Ishikawa (cell line): ENCODE results near the gene WASHC2C.

Source experiments
- CEBPB ChIP-seq: IDR thresholded peaks from 2 replicates; pipeline ENCODE4 v1.6.1; 2012
- CREB1 ChIP-seq: IDR thresholded peaks from 2 replicates; pipeline ENCODE4 v1.6.1; 2012; ENCODE audit warnings: low read depth
- EGR1 ChIP-seq: IDR thresholded peaks from 2 replicates; pipeline ENCODE4 v1.6.1; 2012
- EP300 ChIP-seq: IDR thresholded peaks from 2 replicates; pipeline ENCODE4 v1.6.1; 2012; ENCODE audit warnings: borderline replicate concordance
- FOXM1 ChIP-seq: IDR thresholded peaks from 2 replicates; pipeline ENCODE4 v1.6.1; 2012; ENCODE audit warnings: low read depth, borderline replicate concordance
- MAX ChIP-seq: IDR thresholded peaks from 2 replicates; pipeline ENCODE4 v1.6.1; 2012
- NFIC ChIP-seq: IDR thresholded peaks from 2 replicates; pipeline ENCODE4 v1.6.1; 2012
- RAD21 ChIP-seq: IDR thresholded peaks from 2 replicates; pipeline ENCODE4 v1.6.1; 2012; ENCODE audit warnings: low read depth
- TAF1 ChIP-seq: IDR thresholded peaks from 2 replicates; pipeline ENCODE4 v1.6.1; 2012; ENCODE audit warnings: low read depth, mild to moderate bottlenecking
- TCF12 ChIP-seq: IDR thresholded peaks from 2 replicates; pipeline ENCODE4 v1.6.1; 2012; ENCODE audit warnings: low read depth
- USF1 ChIP-seq: IDR thresholded peaks from 2 replicates; pipeline ENCODE4 v1.6.1; 2012
- YY1 ChIP-seq: IDR thresholded peaks from 2 replicates; pipeline ENCODE4 v1.6.1; 2012; ENCODE audit warnings: low read depth

GRCh38 chr10:45809837-45810236, 82.8 kb downstream of the WASHC2C start:
- TF ChIP-seq EP300: no peak
- TF ChIP-seq MAX: no peak
- TF ChIP-seq FOXM1: no peak
- TF ChIP-seq TCF12: no peak
- TF ChIP-seq YY1: no peak
- no peak for TF ChIP-seq EGR1
- no peak for TF ChIP-seq TAF1
- no peak for TF ChIP-seq CEBPB
- TF ChIP-seq CREB1: no peak
- TF ChIP-seq NFIC: no peak
- TF ChIP-seq USF1: no peak
- TF ChIP-seq RAD21: peak; percentile 22; the same call in 1 of the 2 replicates
